HG02678 (cell line): ENCODE data around the gene CAPRIN2.

ENCODE experiments used
- ATAC-seq: cut with Tn5 transposase; IDR thresholded peaks from one replicate; pipeline ENCODE4 v1.9.1; 2021; ENCODE audit warnings: mild to moderate bottlenecking, moderate library complexity; ENCODE audit not compliant: unreplicated experiment

Gene CAPRIN2, protein sequence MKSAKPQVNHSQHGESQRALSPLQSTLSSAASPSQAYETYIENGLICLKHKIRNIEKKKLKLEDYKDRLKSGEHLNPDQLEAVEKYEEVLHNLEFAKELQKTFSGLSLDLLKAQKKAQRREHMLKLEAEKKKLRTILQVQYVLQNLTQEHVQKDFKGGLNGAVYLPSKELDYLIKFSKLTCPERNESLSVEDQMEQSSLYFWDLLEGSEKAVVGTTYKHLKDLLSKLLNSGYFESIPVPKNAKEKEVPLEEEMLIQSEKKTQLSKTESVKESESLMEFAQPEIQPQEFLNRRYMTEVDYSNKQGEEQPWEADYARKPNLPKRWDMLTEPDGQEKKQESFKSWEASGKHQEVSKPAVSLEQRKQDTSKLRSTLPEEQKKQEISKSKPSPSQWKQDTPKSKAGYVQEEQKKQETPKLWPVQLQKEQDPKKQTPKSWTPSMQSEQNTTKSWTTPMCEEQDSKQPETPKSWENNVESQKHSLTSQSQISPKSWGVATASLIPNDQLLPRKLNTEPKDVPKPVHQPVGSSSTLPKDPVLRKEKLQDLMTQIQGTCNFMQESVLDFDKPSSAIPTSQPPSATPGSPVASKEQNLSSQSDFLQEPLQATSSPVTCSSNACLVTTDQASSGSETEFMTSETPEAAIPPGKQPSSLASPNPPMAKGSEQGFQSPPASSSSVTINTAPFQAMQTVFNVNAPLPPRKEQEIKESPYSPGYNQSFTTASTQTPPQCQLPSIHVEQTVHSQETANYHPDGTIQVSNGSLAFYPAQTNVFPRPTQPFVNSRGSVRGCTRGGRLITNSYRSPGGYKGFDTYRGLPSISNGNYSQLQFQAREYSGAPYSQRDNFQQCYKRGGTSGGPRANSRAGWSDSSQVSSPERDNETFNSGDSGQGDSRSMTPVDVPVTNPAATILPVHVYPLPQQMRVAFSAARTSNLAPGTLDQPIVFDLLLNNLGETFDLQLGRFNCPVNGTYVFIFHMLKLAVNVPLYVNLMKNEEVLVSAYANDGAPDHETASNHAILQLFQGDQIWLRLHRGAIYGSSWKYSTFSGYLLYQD

DNA sequence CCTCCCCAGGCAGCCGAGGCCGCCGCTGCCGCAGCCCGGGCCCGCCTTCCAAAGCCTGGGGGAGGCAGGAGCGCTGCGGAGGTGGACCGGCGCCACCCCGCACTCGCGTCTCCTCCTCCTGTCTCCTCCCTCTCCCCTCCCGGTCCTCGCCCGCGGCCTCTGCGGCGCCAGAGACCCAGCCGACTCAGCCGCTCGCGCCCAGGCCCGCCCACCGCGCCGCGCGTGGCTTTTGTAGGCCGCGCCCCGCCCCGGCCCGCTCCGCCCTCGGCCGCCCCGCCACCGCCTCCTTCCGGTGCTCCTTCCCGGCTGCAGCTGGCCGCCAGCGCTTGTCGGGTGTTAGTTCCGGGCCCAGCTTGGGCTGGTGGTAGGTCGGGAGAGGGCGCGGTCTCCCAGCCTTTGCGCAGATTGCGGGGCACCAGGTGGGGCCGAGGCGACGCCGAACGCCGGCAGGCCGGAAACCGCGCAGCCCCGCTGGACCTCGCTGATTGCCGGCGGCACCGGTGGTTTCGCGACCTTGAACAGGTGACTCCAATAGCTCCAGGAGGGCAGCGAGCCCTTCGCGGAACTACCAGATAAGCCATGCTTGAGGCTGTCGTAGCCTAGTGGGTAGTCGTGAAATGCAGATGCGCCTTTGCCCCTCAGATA lies at the start of gene CAPRIN2:
Gene CAPRIN2, minus strand, starts transcription at position 202 of the 645 bp plus-strand sequence. CDS start 1,431 bp downstream, outside the sequence.
- peak; percentile 91 for ATAC-seq

DNA sequence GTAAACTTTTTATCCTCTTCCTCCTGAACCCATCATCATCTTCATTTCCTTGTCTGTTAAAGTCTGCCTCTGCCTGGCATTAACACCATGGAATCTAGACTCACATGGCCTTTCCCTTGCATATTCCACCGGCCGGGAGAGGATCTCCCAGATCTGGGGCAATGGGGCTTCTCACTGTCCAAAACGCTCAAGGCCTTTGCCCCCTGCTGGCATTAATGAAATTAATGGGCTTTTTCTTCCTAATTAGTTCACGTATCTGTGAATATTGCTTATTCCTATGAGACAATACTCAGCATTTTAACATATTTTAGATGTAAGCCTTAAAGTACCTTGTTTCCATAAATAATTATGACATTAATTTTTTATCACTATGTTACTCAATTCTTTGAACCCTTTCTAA lies 42.9 kb upstream of the CAPRIN2 start:
- no peak for ATAC-seq

DNA sequence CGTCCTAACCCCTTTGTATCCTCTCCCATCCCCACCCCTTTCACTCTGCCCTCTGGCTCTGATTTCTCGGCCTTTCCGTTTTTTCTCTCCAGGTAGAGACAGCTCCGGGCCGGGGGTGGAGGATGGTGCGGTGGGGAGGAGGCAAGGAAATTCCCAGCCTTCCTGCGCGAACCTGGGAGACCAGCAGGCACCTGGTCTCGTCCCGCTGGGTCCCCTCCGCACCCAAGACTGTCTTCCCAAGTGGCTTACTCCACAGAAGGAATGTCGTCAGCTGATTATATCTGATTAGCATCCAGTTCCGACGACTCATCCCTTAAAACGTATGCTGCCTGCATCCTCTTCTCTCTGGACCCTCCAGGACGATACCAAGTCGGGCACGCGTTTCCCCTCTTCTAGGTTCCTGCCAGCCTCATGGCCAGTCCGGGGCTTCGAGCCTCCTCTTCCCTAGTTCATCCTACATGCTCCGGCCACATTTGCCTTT lies 42.2 kb upstream of the CAPRIN2 start:
- no peak for ATAC-seq

DNA sequence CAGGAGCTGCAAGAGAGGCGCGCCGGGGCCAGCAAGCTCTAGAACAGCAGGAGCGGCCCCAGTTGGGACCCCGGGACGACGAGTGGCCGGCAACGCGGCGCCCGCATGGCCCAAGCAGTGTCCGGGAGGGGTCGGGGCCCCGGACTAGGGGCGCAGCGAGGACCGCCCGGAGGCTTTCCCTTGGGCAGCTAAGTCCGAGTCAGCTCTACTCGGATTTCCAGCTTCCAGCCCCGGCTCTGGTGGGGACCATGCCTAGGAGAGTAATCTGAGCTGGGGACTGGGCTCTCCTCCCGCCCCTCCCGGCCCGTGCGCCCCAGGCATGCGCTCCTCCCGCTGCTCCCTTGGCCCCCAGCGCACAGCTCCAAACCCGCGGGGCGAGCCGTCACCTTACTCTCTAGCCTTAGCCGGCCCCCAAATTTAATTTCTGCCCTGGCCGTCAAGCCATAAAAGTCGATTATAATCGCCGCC lies 41.6 kb upstream of the CAPRIN2 start:
- no peak for ATAC-seq

DNA sequence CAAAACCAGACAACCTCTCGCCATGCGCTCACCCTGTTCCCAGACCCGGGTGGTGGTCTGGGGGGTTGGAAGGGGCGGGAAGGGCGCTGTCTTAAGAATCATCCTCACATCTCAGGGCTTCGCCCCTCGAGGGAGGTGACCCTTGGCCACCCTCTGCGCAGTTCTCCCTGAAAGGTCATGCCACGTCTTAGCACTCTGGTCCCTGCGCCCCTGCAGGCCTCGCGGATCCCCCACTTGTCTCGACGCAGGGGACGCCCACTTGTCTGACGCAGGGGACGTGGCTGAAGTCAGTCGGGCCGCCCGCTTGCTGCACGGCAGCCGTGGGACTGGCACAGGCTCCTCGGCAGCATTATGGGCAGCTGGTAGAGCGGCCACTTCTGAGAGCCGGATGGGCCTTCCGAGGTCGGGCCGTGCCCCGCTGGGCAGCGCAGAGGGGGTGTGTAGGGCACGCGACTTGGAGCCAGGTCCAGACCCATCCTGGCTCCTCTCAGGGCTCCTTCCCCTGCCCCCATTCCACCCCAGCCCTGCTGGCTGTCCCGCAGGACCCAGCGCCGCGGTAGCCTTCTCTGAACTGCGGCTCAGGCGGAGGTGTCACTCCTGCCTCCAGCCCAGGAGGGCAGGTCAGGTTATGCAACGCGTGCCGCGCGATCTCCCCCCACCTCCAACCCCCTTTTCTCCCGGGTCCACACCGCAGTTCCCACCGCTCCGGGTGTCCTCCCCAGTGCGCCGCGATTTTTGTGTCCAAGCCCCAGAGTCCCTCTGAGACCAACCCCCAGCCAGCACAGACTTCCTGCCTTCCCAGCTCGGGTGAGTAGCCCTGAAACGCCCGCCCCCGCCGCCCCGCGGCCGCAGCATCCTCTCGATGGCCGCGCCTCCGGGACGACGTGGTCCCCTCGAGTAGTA lies 40.9 kb upstream of the CAPRIN2 start:
- peak; percentile 92 for ATAC-seq

DNA sequence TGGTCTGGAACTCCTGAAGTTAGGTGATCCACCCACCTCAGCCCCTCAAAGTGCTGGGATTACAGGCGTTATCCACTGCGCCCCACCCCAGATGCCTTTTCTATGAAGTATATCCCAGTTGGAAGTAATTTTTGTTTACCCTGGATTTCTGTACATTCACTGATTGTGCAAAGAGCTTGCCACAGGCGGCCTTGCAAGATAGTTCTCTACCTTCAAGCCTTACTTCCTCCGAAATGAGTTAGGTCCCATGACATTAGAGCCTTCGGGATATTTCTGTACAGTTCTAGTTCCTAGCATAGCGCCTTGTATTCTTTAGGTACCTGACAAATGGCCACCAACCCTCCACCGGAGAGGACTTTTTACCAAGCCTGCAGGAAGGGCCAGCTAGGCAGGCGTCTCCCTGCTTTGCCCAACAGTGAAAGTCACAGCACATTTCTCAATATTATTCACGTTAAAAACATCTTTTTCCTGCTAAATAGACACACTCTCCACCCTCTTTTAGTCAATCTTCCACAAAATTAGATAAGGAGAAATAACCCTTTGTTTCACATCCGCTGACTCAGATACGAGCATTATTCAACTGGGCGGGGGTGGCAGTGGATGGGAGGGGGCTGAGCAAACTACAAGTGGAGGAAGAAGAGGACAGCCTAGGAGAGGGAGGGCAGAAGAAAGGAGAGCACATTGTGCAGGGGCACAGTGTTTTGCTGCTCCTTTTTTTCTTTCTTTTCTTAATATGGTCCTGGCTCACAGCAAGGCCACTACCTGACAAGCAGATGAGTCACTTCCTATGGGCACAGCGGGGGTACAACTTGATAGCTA lies 40.0 kb upstream of the CAPRIN2 start:
- no peak for ATAC-seq

DNA sequence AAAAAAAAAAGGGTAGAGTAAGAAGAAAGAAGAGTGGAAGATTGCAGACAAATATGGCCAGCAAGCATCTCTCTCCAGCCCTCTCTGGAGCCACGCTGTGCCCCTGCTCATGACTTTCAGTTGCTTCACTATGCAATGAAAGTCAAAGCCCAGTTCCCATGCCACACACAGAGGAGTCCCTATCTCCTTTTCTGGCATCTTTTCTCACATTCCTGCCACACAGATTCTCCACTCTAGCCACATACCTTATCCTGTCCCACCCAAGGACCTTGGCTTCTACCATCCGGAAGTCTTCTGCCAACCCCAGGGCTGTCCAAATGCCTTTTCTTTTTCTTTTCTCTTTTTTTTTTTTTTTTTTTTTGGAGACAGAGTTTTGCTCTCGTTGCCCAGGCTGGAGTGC lies 39.3 kb upstream of the CAPRIN2 start:
- ATAC-seq: no peak

DNA sequence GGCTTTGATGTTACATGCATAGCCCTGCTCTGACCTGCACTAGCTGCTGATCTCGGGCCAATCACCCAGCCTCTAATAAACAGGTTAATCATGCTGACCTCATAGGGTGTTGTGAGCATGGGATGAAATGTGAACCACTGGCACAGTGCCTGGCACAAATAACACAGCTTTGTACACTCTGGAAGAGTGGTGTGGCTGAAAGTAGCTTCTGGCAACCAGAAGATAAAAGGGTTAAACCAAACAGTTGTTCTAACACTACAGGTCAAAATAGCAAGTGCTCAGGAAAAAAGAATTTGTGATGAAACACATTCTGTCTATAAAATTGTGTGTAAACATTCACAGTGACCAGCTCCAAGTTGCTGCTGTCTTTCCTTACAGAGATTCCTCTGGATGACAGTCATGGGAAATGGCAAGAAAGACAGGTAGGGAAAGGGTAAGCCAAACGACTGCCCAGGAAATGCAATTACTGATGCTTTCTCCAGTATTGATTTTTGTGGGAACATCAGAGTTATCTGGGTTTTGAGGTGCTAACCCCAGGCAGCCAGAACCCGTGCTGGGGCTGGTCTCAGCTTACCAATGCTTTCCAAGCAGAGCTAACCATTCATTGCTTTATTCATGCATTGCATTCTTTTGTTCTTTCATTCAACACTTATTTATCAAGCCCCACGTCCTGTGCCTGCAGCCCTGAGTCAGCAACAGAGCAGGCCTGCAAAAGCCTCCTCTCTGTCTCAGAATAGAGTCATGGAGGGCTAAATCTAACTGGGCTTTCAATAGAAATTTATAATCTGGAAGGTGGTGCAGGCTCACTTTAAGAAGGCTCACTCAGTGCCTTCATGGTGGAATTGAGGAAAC lies 38.1 kb upstream of the CAPRIN2 start:
- ATAC-seq: no peak

DNA sequence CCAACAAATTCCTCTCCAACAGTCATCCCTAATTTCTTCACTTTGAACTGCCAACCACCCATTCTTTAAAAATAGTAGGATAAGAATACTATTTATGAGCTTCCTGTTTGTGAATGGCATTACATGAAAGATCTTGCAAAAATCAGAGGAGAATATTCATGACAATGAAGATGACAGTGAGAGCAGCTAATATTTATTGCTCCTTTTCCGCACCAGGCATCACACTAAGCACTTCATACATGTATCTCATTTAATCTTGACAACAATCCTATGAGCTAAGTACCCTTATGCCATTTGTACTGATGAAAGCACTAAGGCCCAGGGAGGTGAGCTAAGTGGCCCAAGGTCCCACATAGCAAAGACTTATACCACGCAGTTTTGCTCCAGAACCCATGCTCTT lies 37.3 kb upstream of the CAPRIN2 start:
- ATAC-seq: no peak

DNA sequence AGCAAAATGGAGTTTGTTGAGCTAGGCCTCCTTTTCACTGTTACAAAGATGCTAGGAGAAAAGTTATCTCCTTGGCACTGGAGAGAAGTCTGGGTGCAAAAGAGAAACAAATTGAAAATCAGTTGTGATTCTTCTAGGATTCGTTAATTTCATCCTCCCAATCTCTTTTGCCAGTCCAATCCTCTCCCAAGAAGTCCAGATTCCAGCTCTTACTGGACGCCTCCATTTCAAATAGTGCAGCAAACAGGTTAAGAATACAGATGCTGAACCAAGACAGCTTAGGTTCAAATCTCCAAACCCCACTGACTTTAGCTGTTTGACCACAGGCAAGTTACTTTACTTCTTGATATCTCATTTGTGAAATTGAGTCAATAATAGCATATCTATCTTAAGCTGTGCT lies 34.0 kb upstream of the CAPRIN2 start:
- no peak for ATAC-seq

DNA sequence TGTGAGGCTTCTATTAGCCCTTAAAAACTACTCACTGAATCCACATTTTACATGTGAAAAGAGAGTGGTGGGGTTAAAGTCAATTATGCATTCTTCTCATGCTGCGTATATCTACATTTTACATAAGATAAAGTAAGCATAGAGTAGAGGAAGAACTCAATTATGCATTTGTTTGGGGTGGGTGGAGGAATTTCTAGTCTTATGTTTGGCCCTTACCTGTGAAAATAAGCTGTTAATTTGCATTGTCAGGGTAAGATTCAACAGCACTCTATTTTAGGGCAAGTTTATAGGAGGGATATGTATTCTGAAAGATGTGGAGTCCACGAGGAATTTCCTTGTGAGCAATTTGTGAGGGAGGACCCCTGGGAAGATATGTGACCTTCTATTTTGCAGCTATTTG lies 30.9 kb upstream of the CAPRIN2 start:
- ATAC-seq: no peak

DNA sequence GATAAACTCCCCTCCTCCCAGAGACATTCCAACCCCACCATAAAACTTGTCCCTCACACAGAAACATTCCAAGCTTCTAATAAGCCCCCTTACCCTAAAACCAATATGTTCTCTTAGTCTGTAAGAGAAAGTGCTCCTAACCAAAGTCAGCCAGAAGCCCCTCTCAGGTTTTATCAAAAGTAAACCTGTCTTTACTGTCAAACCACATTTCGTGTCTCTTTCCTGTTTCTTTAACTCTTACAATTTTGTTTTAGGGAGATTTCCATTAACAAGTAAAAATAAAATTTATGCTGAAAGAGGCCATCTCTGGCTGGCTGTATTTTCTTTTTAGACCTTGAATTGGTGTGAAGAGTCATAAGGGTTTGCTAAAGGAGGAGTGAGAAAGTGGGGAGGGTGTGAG lies 29.8 kb upstream of the CAPRIN2 start:
- no peak for ATAC-seq

DNA sequence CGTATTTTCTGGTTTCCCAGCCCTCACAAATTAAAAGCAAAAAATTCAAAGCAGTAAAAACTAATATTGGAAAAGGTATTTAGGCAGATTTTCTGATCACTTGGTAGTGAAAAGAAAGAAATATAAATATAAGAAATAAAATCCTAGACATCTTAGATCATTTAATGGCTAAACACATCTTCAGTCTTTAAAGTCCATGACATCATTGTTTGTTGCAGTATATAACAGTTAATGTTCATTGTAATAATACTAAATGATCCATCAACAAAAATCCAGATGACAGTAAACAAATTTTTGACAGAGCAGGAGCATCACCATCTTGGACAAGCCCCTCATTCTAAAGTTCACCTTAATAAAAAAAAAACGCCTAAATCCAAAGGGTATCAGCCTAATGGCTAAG lies 29.2 kb upstream of the CAPRIN2 start:
- ATAC-seq: no peak

DNA sequence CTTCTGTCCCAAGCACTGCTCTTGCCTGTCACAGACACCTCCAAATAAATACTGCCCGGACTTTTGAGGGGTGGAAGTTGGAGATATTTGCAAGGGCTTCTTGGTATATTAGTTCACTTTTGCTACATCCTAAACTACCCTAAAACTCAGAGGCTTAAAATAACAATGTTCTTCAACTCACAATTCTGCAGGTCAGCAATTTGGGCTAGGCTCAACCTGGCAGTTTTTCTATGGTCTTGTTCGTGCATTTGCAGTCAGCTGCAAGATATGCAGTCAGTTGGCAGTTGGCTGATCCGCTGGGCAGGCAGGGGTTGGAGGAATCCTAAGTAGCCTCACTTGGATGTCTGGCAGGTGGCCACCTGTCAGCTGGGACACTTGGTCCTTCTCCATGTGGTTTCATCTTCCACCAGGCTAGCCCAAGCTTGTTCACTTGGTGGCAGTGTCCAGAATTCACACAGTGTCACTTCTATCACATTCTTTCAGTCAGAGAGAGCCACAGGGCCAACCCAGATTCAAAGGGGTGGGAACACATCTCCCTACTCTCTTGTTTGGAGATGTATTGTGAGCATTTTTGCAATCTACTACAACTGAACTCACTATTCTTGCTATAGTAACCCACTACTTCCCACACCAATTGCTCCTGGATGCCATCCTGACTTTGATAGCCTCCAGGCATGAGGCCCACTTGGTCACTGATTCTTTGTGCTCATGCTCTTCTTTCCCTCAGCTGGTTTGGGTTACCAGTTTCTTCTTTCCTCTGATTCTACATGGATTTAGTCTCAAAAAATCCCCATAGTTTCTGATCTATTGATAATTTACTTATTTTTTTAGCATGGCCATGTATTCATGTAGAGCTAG lies 27.8 kb upstream of the CAPRIN2 start:
- no peak for ATAC-seq

DNA sequence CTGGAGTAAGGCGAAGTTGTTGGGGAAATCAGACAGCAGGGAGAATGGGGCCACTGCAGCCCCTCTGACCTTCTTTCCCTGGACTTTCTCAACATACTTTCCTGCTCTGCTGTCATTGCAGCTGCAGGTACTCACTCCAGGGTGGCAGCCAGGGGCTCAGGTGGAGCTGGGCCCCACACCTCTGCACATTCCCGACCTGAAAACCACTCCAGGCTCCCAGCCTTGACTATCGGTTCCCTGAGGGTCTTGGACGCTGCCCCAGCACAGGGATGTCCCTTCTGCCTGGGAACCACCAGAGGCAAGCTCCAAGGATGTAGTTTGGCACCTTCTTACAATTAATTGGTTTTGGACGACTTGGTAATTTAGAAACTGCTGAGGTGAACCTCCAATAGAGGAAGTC lies 24.8 kb upstream of the CAPRIN2 start:
- no peak for ATAC-seq

DNA sequence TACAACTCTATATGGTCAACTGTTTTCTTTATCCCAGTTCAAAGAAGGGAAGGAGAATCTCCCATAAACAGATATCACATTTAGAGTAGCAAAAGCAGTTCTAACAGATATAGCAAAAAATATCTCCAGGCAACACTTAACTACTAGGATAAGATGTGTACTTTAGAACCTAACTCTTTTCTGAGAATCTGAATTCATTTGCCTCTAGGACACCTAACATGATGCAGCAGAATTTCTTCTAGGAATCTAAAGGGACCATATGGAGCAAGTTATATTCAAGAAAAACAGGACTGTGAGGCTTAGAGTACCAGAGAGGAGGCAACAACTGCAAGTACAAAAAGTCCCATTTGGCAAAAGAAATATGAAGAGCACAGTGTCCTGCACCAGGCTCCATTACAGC lies 24.4 kb upstream of the CAPRIN2 start:
- no peak for ATAC-seq

DNA sequence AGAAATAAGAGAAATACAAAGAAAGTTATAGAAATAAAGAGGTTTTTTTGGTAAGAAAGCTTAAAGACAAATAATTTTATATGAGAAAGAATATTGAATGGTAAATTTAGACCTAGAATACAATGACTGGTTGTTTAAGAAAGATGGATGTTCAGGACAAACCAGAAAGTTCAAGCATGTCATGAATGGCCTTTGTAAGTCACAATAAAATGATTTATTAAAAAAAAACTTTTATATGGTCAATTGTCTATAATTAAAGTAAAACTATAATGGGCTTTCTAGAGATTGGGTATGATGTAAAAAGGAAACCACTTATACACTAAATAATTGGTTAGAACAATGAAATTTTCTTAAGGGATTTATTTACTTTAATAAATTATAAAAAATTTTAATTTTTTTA lies 19.8 kb upstream of the CAPRIN2 start:
- ATAC-seq: no peak
